Effector memory CD4-positive, alpha-beta T cell (primary cell): Measurements from ENCODE around the gene APOL6.
"Not testable (repeated sequence)": the region's sequence is repeated elsewhere in the genome, so short reads cannot be mapped to it uniquely, and the experiment has no call there.

ENCODE experiments used
- DNase-seq, 3 donors: peaks; one replicate each; pipeline ENCODE4 v3.0.0-alpha.2; 2020
- H3K27ac ChIP-seq: 2 replicates; pipeline ENCODE4 v1.7.0; 2013; ENCODE audit warnings: mild to moderate bottlenecking, low read length, moderate library complexity; ENCODE audit not compliant: insufficient read depth, poor library complexity, severe bottlenecking
- H3K27me3 ChIP-seq: replicated peaks from 2 replicates; pipeline ENCODE4 v1.7.0; 2013; ENCODE audit warnings: mild to moderate bottlenecking, low read length; ENCODE audit not compliant: insufficient read depth, control insufficient read depth, poor library complexity, severe bottlenecking
- H3K36me3 ChIP-seq: 2 replicates; pipeline ENCODE4 v1.7.0; 2013; ENCODE audit warnings: mild to moderate bottlenecking, low read length, moderate library complexity; ENCODE audit not compliant: control insufficient read depth, insufficient read depth
- H3K4me1 ChIP-seq: 2 replicates; pipeline ENCODE4 v1.7.0; 2013; ENCODE audit warnings: low read length, mild to moderate bottlenecking; ENCODE audit not compliant: control insufficient read depth, insufficient read depth, poor library complexity, severe bottlenecking
- H3K4me3 ChIP-seq: 2 replicates; pipeline ENCODE4 v1.7.0; 2013; ENCODE audit warnings: low read length, low read depth, mild to moderate bottlenecking; ENCODE audit not compliant: insufficient read depth, poor library complexity, severe bottlenecking
- H3K9me3 ChIP-seq: 2 replicates; pipeline ENCODE4 v1.7.0; 2013; ENCODE audit warnings: mild to moderate bottlenecking, low read length, moderate library complexity; ENCODE audit not compliant: control insufficient read depth

APOL6 gene

GRCh38 chr22:35674335-35674734 is 26.1 kb downstream of the APOL6 start:
- DNase-seq: no peak
- Histone ChIP-seq H3K4me3 (no peak overlapping the region), H3K27ac (no peak overlapping the region), H3K9me3 (no peaks in the 10 kb centered on the region), H3K4me1 (no peaks in the 10 kb centered on the region), H3K36me3 (no peaks in the 10 kb centered on the region), H3K27me3 (no peaks in the 10 kb centered on the region)

- not testable (repeated sequence) for H3K4me3 ChIP-seq, H3K27ac ChIP-seq, H3K27me3 ChIP-seq, H3K4me1 ChIP-seq, DNase-seq, H3K9me3 ChIP-seq, H3K36me3 ChIP-seq
Observed at GRCh38 chr22:35676065-35676464, 27.8 kb downstream of the APOL6 start.

GRCh38 chr22:35677460-35678187 is 29.4 kb downstream of the APOL6 start:
- no peak overlapping the region for H3K4me3 ChIP-seq
- H3K27ac ChIP-seq: no peak overlapping the region
- H3K36me3 ChIP-seq: no peaks in the 10 kb centered on the region
- no peaks in the 10 kb centered on the region for H3K4me1 ChIP-seq
- H3K9me3 ChIP-seq: no peaks in the 10 kb centered on the region
- no peak for DNase-seq
- no peaks in the 10 kb centered on the region for H3K27me3 ChIP-seq

GRCh38 chr22:35678836-35679235 is 30.6 kb downstream of the APOL6 start:
- Histone ChIP-seq H3K36me3 (no peaks in the 10 kb centered on the region), H3K27me3 (no peaks in the 10 kb centered on the region), H3K27ac (no peak overlapping the region), H3K4me1 (no peaks in the 10 kb centered on the region), H3K9me3 (no peaks in the 10 kb centered on the region), H3K4me3 (no peak overlapping the region)
- no peak for DNase-seq

- H3K4me1 ChIP-seq, H3K9me3 ChIP-seq, H3K36me3 ChIP-seq, H3K4me3 ChIP-seq, H3K27ac ChIP-seq, H3K27me3 ChIP-seq, DNase-seq: not testable (repeated sequence)
Observed at GRCh38 chr22:35679492-35679891, 31.2 kb downstream of the APOL6 start.

- Histone ChIP-seq H3K4me3 (no peak overlapping the region), H3K9me3 (no peaks in the 10 kb centered on the region), H3K27me3 (no peaks in the 10 kb centered on the region), H3K4me1 (no peaks in the 10 kb centered on the region), H3K27ac (no peak overlapping the region), H3K36me3 (no peaks in the 10 kb centered on the region)
- no peak for DNase-seq
Observed at GRCh38 chr22:35681454-35682052, 33.3 kb downstream of the APOL6 start.

- Histone ChIP-seq H3K9me3 (no peaks in the 10 kb centered on the region), H3K4me3 (no peak overlapping the region), H3K36me3 (no peaks in the 10 kb centered on the region), H3K4me1 (no peaks in the 10 kb centered on the region), H3K27ac (no peak overlapping the region), H3K27me3 (no peaks in the 10 kb centered on the region)
- no peak for DNase-seq
Observed at GRCh38 chr22:35683560-35683959, 35.3 kb downstream of the APOL6 start.

GRCh38 chr22:35684270-35684700 is 36.0 kb downstream of the APOL6 start:
- no peaks in the 10 kb centered on the region for H3K27me3 ChIP-seq
- DNase-seq: no peak
- H3K4me1 ChIP-seq: no peaks in the 10 kb centered on the region
- H3K27ac ChIP-seq: no peak overlapping the region
- H3K9me3 ChIP-seq: no peaks in the 10 kb centered on the region
- H3K4me3 ChIP-seq: no peak overlapping the region
- H3K36me3 ChIP-seq: no peaks in the 10 kb centered on the region

GRCh38 chr22:35684732-35685131 is 36.5 kb downstream of the APOL6 start:
- Histone ChIP-seq H3K4me1 (no peaks in the 10 kb centered on the region), H3K27ac (no peak overlapping the region), H3K9me3 (no peaks in the 10 kb centered on the region), H3K27me3 (no peaks in the 10 kb centered on the region), H3K4me3 (no peak overlapping the region), H3K36me3 (no peaks in the 10 kb centered on the region)
- DNase-seq: no peak

GRCh38 chr22:35685731-35686130 is 37.5 kb downstream of the APOL6 start:
- Histone ChIP-seq H3K36me3 (no peaks in the 10 kb centered on the region), H3K4me3 (no peak overlapping the region), H3K9me3 (no peaks in the 10 kb centered on the region), H3K27ac (no peak overlapping the region), H3K27me3 (no peaks in the 10 kb centered on the region), H3K4me1 (no peaks in the 10 kb centered on the region)
- no peak for DNase-seq
